GM21576 (cell line): Measurements from ENCODE around the gene APH1A.
"Not testable (repeated sequence)": the region's sequence is repeated elsewhere in the genome, so short reads cannot be mapped to it uniquely, and the experiment has no call there.

Source experiments
- ATAC-seq: cut with Tn5 transposase; IDR thresholded peaks from one replicate; pipeline ENCODE4 v1.9.1; 2021; ENCODE audit warnings: mild to moderate bottlenecking, moderate library complexity; ENCODE audit not compliant: unreplicated experiment

Gene APH1A

GRCh38 chr1:150234566-150235293, 34.1 kb downstream of the APH1A start:
- peak; percentile 36 for ATAC-seq

GRCh38 chr1:150234309-150234565, 34.6 kb downstream of the APH1A start:
- ATAC-seq: no peak

- ATAC-seq: no peak
Measured at GRCh38 chr1:150233359-150234308, 35.2 kb downstream of the APH1A start.

GRCh38 chr1:150232921-150233320, 35.9 kb downstream of the APH1A start:
- ATAC-seq: not testable (repeated sequence)

GRCh38 chr1:150228246-150228645, 40.6 kb downstream of the APH1A start:
- ATAC-seq: not testable (repeated sequence)

- ATAC-seq: no peak
Measured at GRCh38 chr1:150227228-150227627, 41.6 kb downstream of the APH1A start.

GRCh38 chr1:150226486-150226885, 42.3 kb downstream of the APH1A start:
- no peak for ATAC-seq

GRCh38 chr1:150225546-150225945, 43.3 kb downstream of the APH1A start:
- no peak for ATAC-seq

GRCh38 chr1:150224983-150225382, 43.8 kb downstream of the APH1A start:
- no peak for ATAC-seq

GRCh38 chr1:150221552-150221951, 47.3 kb downstream of the APH1A start:
- ATAC-seq: no peak

GRCh38 chr1:150215855-150216254, 53.0 kb downstream of the APH1A start:
- ATAC-seq: not testable (repeated sequence)
